ENCODE results near the gene CLCN1. TPM values are rescaled to one million over a fixed set of nuclear protein-coding genes. Genes with fewer than 3 reads are reported as not detected.

Gene CLCN1
- total and polyA plus RNA-seq, 2 of the 8 experiments (the other 6 are each of a cell fraction or from before 2014, with no cell fraction given) = 0.36 to 0.41 TPM

DNA sequence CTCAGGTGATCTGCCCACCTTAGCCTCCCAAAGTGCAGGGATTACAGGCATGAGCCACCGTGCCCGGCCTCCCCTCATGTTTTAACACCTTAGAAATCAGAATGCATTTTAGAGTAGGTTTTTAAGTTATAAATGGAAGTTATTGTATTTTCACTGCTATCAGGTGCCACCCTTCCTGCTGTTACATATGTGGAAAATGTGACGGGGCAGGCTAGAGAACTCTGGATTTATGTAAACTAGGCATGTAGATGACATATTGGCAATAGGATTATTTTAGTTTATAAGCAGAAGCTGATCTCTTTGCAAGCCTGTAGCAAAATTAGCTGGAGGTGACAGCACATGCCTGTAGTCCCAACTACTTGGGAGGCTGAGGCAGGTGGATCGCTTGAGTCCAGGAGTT is 25.6 kb upstream of the CLCN1 start:
- CTCF ChIA-PET (ENCODE audit: partially characterized antibody) = interaction anchor here (0.6 to 9.1 kb wide), 3 partner anchors 10 to 18 kb away, joined by 3 to 85 read pairs (median 32); no protein-coding TSS in a partner anchor
- TF ChIP-seq NANOG (IDR thresholded peaks at IDR 0.05; ENCODE audit: insufficient read depth, low read depth, low read length, poor library complexity, severe bottlenecking) = no peak
- no peak for TF ChIP-seq KDM1A (IDR thresholded peaks at IDR 0.05; ENCODE audit: borderline replicate concordance, low read length)
- no peak for TF ChIP-seq TBP (IDR thresholded peaks at IDR 0.05; ENCODE audit: low read depth, low read length)
- no peak for TF ChIP-seq CHD2 (IDR thresholded peaks at IDR 0.05; ENCODE audit: low read length)
- TF ChIP-seq MAFK (IDR thresholded peaks at IDR 0.05; ENCODE audit: low read depth, low read length) = no peak
- TF ChIP-seq HDAC2 (IDR thresholded peaks at IDR 0.05; ENCODE audit: borderline replicate concordance in 1 of 2, low read depth in 2 of 2, low read length in 2 of 2) = no peak
- TF ChIP-seq POLR2AphosphoS5 (IDR thresholded peaks at IDR 0.05; ENCODE audit: low read depth, low read length) = no peak
- TF ChIP-seq, protein P1, sequence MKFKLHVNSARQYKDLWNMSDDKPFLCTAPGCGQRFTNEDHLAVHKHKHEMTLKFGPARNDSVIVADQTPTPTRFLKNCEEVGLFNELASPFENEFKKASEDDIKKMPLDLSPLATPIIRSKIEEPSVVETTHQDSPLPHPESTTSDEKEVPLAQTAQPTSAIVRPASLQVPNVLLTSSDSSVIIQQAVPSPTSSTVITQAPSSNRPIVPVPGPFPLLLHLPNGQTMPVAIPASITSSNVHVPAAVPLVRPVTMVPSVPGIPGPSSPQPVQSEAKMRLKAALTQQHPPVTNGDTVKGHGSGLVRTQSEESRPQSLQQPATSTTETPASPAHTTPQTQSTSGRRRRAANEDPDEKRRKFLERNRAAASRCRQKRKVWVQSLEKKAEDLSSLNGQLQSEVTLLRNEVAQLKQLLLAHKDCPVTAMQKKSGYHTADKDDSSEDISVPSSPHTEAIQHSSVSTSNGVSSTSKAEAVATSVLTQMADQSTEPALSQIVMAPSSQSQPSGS (IDR thresholded peaks at IDR 0.05; ENCODE audit: low read length) = no peak
- TF ChIP-seq CREB1 (IDR thresholded peaks at IDR 0.05) = no peak
- no peak for TF ChIP-seq NRF1 (IDR thresholded peaks at IDR 0.05; ENCODE audit: low read depth, low read length)
- TF ChIP-seq CBX8 (IDR thresholded peaks at IDR 0.05; ENCODE audit: borderline replicate concordance, low read depth, low read length) = no peak
- TF ChIP-seq, protein P2, sequence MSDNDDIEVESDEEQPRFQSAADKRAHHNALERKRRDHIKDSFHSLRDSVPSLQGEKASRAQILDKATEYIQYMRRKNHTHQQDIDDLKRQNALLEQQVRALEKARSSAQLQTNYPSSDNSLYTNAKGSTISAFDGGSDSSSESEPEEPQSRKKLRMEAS (IDR thresholded peaks at IDR 0.05) = no peak

More for the DNA sequence above, 25.6 kb upstream of the CLCN1 start:
- Histone ChIP-seq H2BK15ac (ENCODE audit: low read length) (no peak overlapping the region), H4K8ac (ENCODE audit: extremely low read depth, insufficient read depth, low read length) (no peak overlapping the region), H3K23ac (ENCODE audit: insufficient read length) (no peak overlapping the region), H4K20me1 (replicated peaks in 1 of 2; ENCODE audit: control insufficient read depth in 1 of 2, insufficient read depth in 2 of 2, low read length in 2 of 2) (peaks cover 0 to 2% of the 10 kb centered on the region in 2 experiments), H2BK5ac (ENCODE audit: low read depth, low read length) (no peak overlapping the region), H4K5ac (ENCODE audit: insufficient read length, low read depth, low read length) (no peak overlapping the region), H3K79me2 (ENCODE audit: control insufficient read depth in 1 of 2, insufficient read depth in 2 of 2, low read length in 2 of 2) (peaks cover 0 to 36% of the 10 kb centered on the region in 2 experiments; a peak in 3 of 4 replicates), H2AK5ac (ENCODE audit: low read depth, low read length) (no peak overlapping the region), H3K18ac (ENCODE audit: extremely low read depth, low read length) (no peak overlapping the region), H2AFZ (ENCODE audit: low read length) (no peak overlapping the region), H3K27ac (ENCODE audit: low read depth, low read length) (no peak overlapping the region), H3K4me2 (ENCODE audit: insufficient read depth in 1 of 2, low read depth in 2 of 2, low read length in 2 of 2) (peak overlapping the region; percentile 14 to 97; a peak in 2 of 4 replicates), H3K9me3 (ENCODE audit: insufficient read depth in 2 of 2, low read depth in 1 of 2, low read length in 1 of 2) (peaks cover 6 to 13% of the 10 kb centered on the region in 2 experiments), H3K14ac (ENCODE audit: insufficient read length) (no peak overlapping the region), H3K79me1 (ENCODE audit: low read depth, low read length) (peaks cover 3% of the 10 kb centered on the region), H2BK120ac (replicated peaks; ENCODE audit: low read depth, low read length) (no peak overlapping the region), H3K27me3 (replicated peaks in 1 of 4; ENCODE audit: control insufficient read depth in 3 of 4, extremely low read depth in 1 of 4, insufficient read depth in 3 of 4, low read length in 3 of 4) (peaks cover 10 to 21% (median 20%) of the 10 kb centered on the region in 4 experiments), H3K23me2 (ENCODE audit: low read depth, low read length) (peaks cover 5% of the 10 kb centered on the region; the same call in 1 of the 2 replicates), H3K4me1 (replicated peaks in 1 of 4; ENCODE audit: control insufficient read depth in 3 of 4, insufficient read depth in 4 of 4, low read length in 3 of 4) (peaks cover 0 to 5% (median under 1%) of the 10 kb centered on the region in 4 experiments; a peak in 3 of 7 replicates), H2BK20ac (ENCODE audit: low read length) (no peak overlapping the region), H3K4me3 (ENCODE audit: extremely low read depth in 1 of 4, insufficient read depth in 2 of 4, low read depth in 3 of 4, low read length in 4 of 4) (no peak overlapping the region), H3K4ac (replicated peaks; ENCODE audit: insufficient read length, low read depth, low read length) (no peak overlapping the region), H2BK12ac (ENCODE audit: low read depth, low read length) (no peak overlapping the region), H3K9ac (replicated peaks in 1 of 4; ENCODE audit: extremely low read depth in 1 of 4, low read depth in 3 of 4, low read length in 3 of 4) (no peak overlapping the region; a peak in 1 of 7 replicates), H3K36me3 (ENCODE audit: control insufficient read depth in 2 of 4, insufficient read depth in 4 of 4, low read length in 3 of 4) (peaks cover 20 to 45% (median 35%) of the 10 kb centered on the region in 4 experiments), H4K91ac (replicated peaks; ENCODE audit: insufficient read length, low read length) (no peak overlapping the region), H3K56ac (replicated peaks; ENCODE audit: insufficient read length, low read depth, low read length) (no peak overlapping the region)
- DNase-seq (ENCODE audit: low read depth in 1 of 2, low spot score in 2 of 2) = no peak
- POLR2A ChIA-PET (ENCODE audit: partially characterized antibody) = interaction anchor here (0.7 to 2.0 kb wide), 4 partner anchors 9 to 102 kb away, joined by 3 to 10 read pairs (median 3); no protein-coding TSS in a partner anchor
- FAIRE-seq = no peak
- 90% methylated on average over 4 of the region's 4 CpGs; no CpG with 5 or more reads in 1 of the 2 experiments for WGBS, 2 experiments (ENCODE audit: extremely low coverage in 1 of 2, insufficient coverage in 1 of 2, insufficient read length in 1 of 2, insufficient replicate concordance in 2 of 2, low coverage in 1 of 2, low lambda C conversion rate in 2 of 2, missing lambda C conversion rate in 1 of 2)
